HUES6 (cell line): ENCODE results near the gene RAB3C.

Experiments
- H3K27ac ChIP-seq: 2 replicates; pipeline ENCODE4 v1.7.0; 2013; ENCODE audit warnings: low read depth, mild to moderate bottlenecking, low read length, inconsistent platforms
- H3K27me3 ChIP-seq: 2 replicates; pipeline ENCODE4 v1.6.1; 2013; ENCODE audit warnings: low read length; ENCODE audit not compliant: control insufficient read depth, insufficient read depth
- H3K36me3 ChIP-seq: 2 replicates; pipeline ENCODE4 v1.6.1; 2013; ENCODE audit warnings: low read length; ENCODE audit not compliant: control insufficient read depth, insufficient read depth
- H3K4me1 ChIP-seq: 2 replicates; pipeline ENCODE4 v1.6.1; 2013; ENCODE audit warnings: low read length; ENCODE audit not compliant: control insufficient read depth, insufficient read depth
- H3K4me3 ChIP-seq: 2 replicates; pipeline ENCODE4 v1.5.1; 2013; ENCODE audit warnings: low read depth, low read length
- H3K9ac ChIP-seq: one replicate; pipeline ENCODE4 v1.6.1; 2013; ENCODE audit warnings: mild to moderate bottlenecking, low read length
- H3K9me3 ChIP-seq: 2 replicates; pipeline ENCODE4 v1.6.1; 2013; ENCODE audit warnings: low read depth, low read length; ENCODE audit not compliant: control insufficient read depth, insufficient read depth

Gene RAB3C

GRCh38 chr5:58735637-58736036 lies 152.8 kb downstream of the RAB3C start:
- H3K27me3 ChIP-seq: no peaks in the 10 kb centered on the region
- no peak overlapping the region for H3K9ac ChIP-seq
- H3K27ac ChIP-seq: no peak overlapping the region
- no peak overlapping the region for H3K4me3 ChIP-seq
- no peaks in the 10 kb centered on the region for H3K36me3 ChIP-seq
- H3K4me1 ChIP-seq: no peaks in the 10 kb centered on the region
- H3K9me3 ChIP-seq: no peaks in the 10 kb centered on the region

- H3K27ac ChIP-seq: no peak overlapping the region
- no peaks in the 10 kb centered on the region for H3K9me3 ChIP-seq
- no peaks in the 10 kb centered on the region for H3K27me3 ChIP-seq
- no peak overlapping the region for H3K4me3 ChIP-seq
- H3K36me3 ChIP-seq: no peaks in the 10 kb centered on the region
- no peaks in the 10 kb centered on the region for H3K4me1 ChIP-seq
- no peak overlapping the region for H3K9ac ChIP-seq
These were observed 153.3 kb downstream of the RAB3C start for GRCh38 chr5:58736214-58736613.

- H3K9me3 ChIP-seq: no peaks in the 10 kb centered on the region
- no peaks in the 10 kb centered on the region; the same call in 1 of the 2 replicates for H3K4me1 ChIP-seq
- no peaks in the 10 kb centered on the region for H3K36me3 ChIP-seq
- H3K27me3 ChIP-seq: no peaks in the 10 kb centered on the region
- no peak overlapping the region for H3K27ac ChIP-seq
- no peak overlapping the region for H3K4me3 ChIP-seq
- no peak overlapping the region for H3K9ac ChIP-seq
These were observed 154.8 kb downstream of the RAB3C start for GRCh38 chr5:58737671-58738070.

DNA sequence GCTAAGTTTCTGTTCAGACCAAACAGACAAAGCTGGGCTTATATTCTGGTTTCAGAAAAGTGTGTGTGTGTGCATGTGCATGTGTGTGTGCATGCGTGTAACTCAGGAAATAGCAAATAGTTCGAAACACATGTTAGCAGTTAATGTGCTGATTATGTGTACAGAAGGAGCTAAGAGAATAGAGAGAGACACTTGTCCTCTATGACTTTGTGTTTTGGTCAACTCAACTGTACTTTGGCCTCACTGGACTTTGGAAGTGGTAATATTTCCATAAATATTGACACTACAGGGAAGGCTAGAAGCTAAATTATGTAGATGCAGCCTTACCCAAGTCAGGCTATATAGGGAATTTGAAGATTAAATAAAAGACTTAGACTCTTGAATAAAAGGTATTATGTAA lies 155.5 kb downstream of the RAB3C start:
- H3K9me3 ChIP-seq: no peaks in the 10 kb centered on the region
- H3K4me1 ChIP-seq: no peaks in the 10 kb centered on the region; the same call in 1 of the 2 replicates
- H3K27me3 ChIP-seq: no peaks in the 10 kb centered on the region
- no peak overlapping the region for H3K4me3 ChIP-seq
- H3K27ac ChIP-seq: no peak overlapping the region
- H3K9ac ChIP-seq: no peak overlapping the region
- H3K36me3 ChIP-seq: no peaks in the 10 kb centered on the region

- no peaks in the 10 kb centered on the region for H3K9me3 ChIP-seq
- H3K27me3 ChIP-seq: no peaks in the 10 kb centered on the region
- no peak overlapping the region for H3K9ac ChIP-seq
- H3K4me1 ChIP-seq: no peaks in the 10 kb centered on the region; the same call in 1 of the 2 replicates
- H3K27ac ChIP-seq: no peak overlapping the region
- H3K36me3 ChIP-seq: no peaks in the 10 kb centered on the region
- H3K4me3 ChIP-seq: no peak overlapping the region
These were observed 156.2 kb downstream of the RAB3C start for GRCh38 chr5:58739051-58739450.

DNA sequence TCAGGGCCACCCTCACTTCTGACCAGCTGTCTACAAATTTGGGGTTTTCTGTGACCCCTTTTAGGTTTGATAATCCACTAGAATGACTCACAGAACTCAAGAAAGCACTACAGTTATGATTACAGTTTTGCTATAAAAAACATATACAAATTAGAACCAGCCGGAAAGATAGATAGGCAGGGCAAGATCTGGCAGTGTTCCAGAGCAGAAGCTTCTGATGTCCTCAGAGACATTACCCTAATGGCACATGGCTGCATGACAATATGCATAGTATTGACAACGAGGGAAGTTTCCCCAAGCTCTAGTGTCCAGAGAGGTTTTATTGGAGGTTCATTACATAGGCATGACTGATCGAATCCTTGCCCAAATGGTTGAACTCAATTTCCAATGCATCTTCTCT lies 158.1 kb downstream of the RAB3C start:
- Histone ChIP-seq H3K9ac (no peak overlapping the region), H3K36me3 (no peaks in the 10 kb centered on the region), H3K4me1 (no peaks in the 10 kb centered on the region; the same call in 1 of the 2 replicates), H3K9me3 (no peaks in the 10 kb centered on the region), H3K27ac (no peak overlapping the region), H3K4me3 (no peak overlapping the region), H3K27me3 (no peaks in the 10 kb centered on the region)

- Histone ChIP-seq H3K27me3 (no peaks in the 10 kb centered on the region), H3K4me1 (no peaks in the 10 kb centered on the region; the same call in 1 of the 2 replicates), H3K36me3 (no peaks in the 10 kb centered on the region), H3K9me3 (no peaks in the 10 kb centered on the region), H3K9ac (no peak overlapping the region), H3K27ac (no peak overlapping the region), H3K4me3 (no peak overlapping the region)
These were observed 162.5 kb downstream of the RAB3C start for GRCh38 chr5:58745350-58745749.

GRCh38 chr5:58746321-58746720 lies 163.4 kb downstream of the RAB3C start:
- Histone ChIP-seq H3K4me3 (no peak overlapping the region), H3K9me3 (no peaks in the 10 kb centered on the region), H3K27me3 (no peaks in the 10 kb centered on the region), H3K27ac (no peak overlapping the region), H3K4me1 (no peaks in the 10 kb centered on the region; the same call in 1 of the 2 replicates), H3K36me3 (no peaks in the 10 kb centered on the region), H3K9ac (no peak overlapping the region)

GRCh38 chr5:58750036-58750435 lies 167.2 kb downstream of the RAB3C start:
- no peaks in the 10 kb centered on the region for H3K4me1 ChIP-seq
- no peaks in the 10 kb centered on the region for H3K9me3 ChIP-seq
- no peaks in the 10 kb centered on the region for H3K27me3 ChIP-seq
- H3K27ac ChIP-seq: no peak overlapping the region
- H3K4me3 ChIP-seq: no peak overlapping the region
- no peaks in the 10 kb centered on the region for H3K36me3 ChIP-seq
- no peak overlapping the region for H3K9ac ChIP-seq

- Histone ChIP-seq H3K4me3 (no peak overlapping the region), H3K27me3 (no peaks in the 10 kb centered on the region), H3K9ac (no peak overlapping the region), H3K4me1 (no peaks in the 10 kb centered on the region), H3K36me3 (no peaks in the 10 kb centered on the region), H3K9me3 (no peaks in the 10 kb centered on the region), H3K27ac (no peak overlapping the region)
These were observed 168.5 kb downstream of the RAB3C start for GRCh38 chr5:58751222-58751837.

DNA sequence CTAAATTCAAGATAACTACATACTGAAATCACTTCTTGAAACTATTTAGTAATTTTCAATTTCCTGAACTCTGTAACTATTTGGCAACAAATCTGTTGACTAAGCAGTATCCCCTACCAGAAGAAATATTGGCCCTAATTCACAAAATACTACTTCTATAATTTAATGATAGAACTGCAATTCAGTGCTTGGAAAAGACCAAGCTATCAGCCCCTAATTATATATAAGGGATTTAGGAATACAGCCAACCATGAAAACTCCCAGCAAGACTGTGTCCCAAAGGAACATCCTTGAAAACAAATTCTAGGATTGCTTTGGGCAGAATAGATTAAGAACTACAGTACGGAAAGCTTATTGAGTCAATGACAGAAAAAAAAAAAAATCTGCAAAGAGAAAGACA lies 169.2 kb downstream of the RAB3C start:
- H3K4me1 ChIP-seq: no peaks in the 10 kb centered on the region
- no peaks in the 10 kb centered on the region for H3K9me3 ChIP-seq
- no peaks in the 10 kb centered on the region for H3K27me3 ChIP-seq
- no peaks in the 10 kb centered on the region for H3K36me3 ChIP-seq
- H3K4me3 ChIP-seq: no peak overlapping the region
- H3K27ac ChIP-seq: no peak overlapping the region
- no peak overlapping the region for H3K9ac ChIP-seq

GRCh38 chr5:58753446-58753845 lies 170.6 kb downstream of the RAB3C start:
- no peak overlapping the region for H3K4me3 ChIP-seq
- H3K9me3 ChIP-seq: no peaks in the 10 kb centered on the region
- no peaks in the 10 kb centered on the region for H3K36me3 ChIP-seq
- H3K4me1 ChIP-seq: no peaks in the 10 kb centered on the region
- H3K27me3 ChIP-seq: no peaks in the 10 kb centered on the region
- no peak overlapping the region for H3K9ac ChIP-seq
- no peak overlapping the region for H3K27ac ChIP-seq
